ENCODE results near the gene PPARD.

DNA sequence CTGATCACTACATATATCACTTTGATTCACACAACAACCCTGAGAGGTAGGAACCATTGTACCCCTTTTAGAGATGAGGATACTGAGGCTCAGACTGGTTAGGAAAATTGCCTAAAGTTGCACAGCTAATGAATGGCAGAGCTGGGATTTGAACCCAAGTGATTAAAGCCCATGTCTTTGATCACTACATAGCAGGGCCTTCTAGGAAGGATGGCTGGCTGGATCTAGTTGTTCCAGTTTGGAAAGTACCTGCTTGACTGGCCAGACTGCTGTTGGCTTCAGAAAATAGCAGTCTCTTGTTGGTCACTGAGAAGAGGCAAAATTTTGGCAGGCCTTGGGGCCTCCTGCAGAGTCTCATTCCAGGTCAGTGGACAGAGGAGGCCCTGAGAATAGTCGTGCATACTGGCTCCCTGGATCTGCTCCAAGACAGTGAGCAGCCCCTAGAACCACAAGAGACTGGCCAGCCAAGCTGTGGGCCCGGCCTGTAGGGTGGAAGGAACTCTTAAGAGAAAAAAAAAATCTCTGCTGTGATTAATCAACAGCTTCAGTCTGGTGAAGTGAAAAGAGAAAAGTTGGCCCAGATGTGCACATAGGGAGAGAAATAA is 17.5 kb downstream of the PPARD start:
- TF ChIP-seq TARDBP (IDR thresholded peaks at IDR 0.05) (no peak), SP1 (IDR thresholded peaks at IDR 0.05) (no peak), FOXK2 (IDR thresholded peaks at IDR 0.05) (no peak), SUZ12 (IDR thresholded peaks at IDR 0.05) (no peak), ELF4 (IDR thresholded peaks at IDR 0.05) (no peak), BHLHE40 (IDR thresholded peaks at IDR 0.05; ENCODE audit: borderline replicate concordance) (no peak), HDGF (IDR thresholded peaks at IDR 0.05; ENCODE audit: borderline replicate concordance) (no peak), FOXM1 (IDR thresholded peaks at IDR 0.05; ENCODE audit: borderline replicate concordance) (no peak)
- TF ChIP-seq, protein P1, sequence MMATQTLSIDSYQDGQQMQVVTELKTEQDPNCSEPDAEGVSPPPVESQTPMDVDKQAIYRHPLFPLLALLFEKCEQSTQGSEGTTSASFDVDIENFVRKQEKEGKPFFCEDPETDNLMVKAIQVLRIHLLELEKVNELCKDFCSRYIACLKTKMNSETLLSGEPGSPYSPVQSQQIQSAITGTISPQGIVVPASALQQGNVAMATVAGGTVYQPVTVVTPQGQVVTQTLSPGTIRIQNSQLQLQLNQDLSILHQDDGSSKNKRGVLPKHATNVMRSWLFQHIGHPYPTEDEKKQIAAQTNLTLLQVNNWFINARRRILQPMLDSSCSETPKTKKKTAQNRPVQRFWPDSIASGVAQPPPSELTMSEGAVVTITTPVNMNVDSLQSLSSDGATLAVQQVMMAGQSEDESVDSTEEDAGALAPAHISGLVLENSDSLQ (IDR thresholded peaks at IDR 0.05): no peak
